ENCODE results near the gene RIBC2.

DNA sequence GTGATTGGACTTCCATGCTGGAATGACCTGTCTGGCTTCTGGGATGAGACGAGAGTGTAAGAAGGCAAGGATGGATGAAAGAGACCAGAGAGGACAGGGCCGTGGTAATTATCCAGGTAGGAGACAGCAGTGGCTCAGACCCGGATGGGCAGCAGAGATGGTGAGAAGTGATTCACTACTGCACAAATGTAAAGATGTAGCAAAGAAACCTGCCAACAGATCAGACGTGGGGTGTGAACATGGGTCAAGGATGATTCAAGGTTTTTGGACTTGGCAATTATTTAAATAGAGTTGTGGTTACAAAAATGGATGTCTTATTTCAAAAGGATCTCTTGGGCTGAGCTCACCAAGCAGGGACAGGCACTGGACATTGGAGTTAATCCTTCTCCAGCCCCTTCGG lies 32.7 kb downstream of the RIBC2 start:
- TF ChIP-seq POLR2AphosphoS5 (IDR thresholded peaks at IDR 0.05) = no peak
- TF ChIP-seq, protein P1, sequence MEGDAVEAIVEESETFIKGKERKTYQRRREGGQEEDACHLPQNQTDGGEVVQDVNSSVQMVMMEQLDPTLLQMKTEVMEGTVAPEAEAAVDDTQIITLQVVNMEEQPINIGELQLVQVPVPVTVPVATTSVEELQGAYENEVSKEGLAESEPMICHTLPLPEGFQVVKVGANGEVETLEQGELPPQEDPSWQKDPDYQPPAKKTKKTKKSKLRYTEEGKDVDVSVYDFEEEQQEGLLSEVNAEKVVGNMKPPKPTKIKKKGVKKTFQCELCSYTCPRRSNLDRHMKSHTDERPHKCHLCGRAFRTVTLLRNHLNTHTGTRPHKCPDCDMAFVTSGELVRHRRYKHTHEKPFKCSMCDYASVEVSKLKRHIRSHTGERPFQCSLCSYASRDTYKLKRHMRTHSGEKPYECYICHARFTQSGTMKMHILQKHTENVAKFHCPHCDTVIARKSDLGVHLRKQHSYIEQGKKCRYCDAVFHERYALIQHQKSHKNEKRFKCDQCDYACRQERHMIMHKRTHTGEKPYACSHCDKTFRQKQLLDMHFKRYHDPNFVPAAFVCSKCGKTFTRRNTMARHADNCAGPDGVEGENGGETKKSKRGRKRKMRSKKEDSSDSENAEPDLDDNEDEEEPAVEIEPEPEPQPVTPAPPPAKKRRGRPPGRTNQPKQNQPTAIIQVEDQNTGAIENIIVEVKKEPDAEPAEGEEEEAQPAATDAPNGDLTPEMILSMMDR (IDR thresholded peaks at IDR 0.05) = no peak
